IMR-90 (cell line): ENCODE results near the gene PSMC6. TPM values are rescaled to one million over a fixed set of nuclear protein-coding genes. Genes with fewer than 3 reads are reported as not detected.

ENCODE experiments used
- ATAC-seq: fragments of 200-7000 bp; cut with Tn5 transposase; 2 replicates; pipeline ENCODE4 v1.9.1; 2020; ENCODE audit warnings: low read depth, mild to moderate bottlenecking, moderate library complexity
- BruUV-seq: library from RNA; stranded (reverse); fragments of 400-500 nt; replicated peaks from 2 replicates; lab custom pipeline; 2021; lab: Mats Ljungman, UMichigan
- CTCF ChIA-PET: fragments of 300-600 bp; formaldehyde crosslinking; extraction: SDS; loops from one replicate; lab custom pipeline; 2021; ENCODE audit warnings: antibody characterized with exemption; lab: Yijun Ruan, JAX
- POLR2A ChIA-PET: fragments of 300-600 bp; sonication (Branson Sonifier 250); formaldehyde crosslinking; loops from one replicate; lab custom pipeline; 2022; ENCODE audit warnings: antibody characterized with exemption; ENCODE audit not compliant: unreplicated experiment; lab: Charles Lee
- DNase-seq: peaks from one replicate; pipeline ENCODE4 v3.0.0; 2013
- H2AFZ ChIP-seq: replicated peaks from 2 replicates; pipeline ENCODE3; 2013; ENCODE audit warnings: low read length, mild to moderate bottlenecking; ENCODE audit not compliant: poor library complexity
- H2AK5ac ChIP-seq: 2 replicates; pipeline ENCODE4 v1.6.1; 2013; ENCODE audit warnings: low read depth, low read length, inconsistent platforms
- H2AK9ac ChIP-seq: replicated peaks from 2 replicates; pipeline ENCODE3; 2013; ENCODE audit warnings: mild to moderate bottlenecking, low read depth, low read length, moderate library complexity; ENCODE audit not compliant: poor library complexity
- H2BK120ac ChIP-seq: 2 replicates; pipeline ENCODE4 v1.6.1; 2013; ENCODE audit warnings: low read depth, low read length, inconsistent platforms
- H2BK15ac ChIP-seq: 3 replicates; pipeline ENCODE4 v1.6.1; 2013; ENCODE audit warnings: low read depth, low read length, inconsistent platforms
- H2BK20ac ChIP-seq: 2 replicates; pipeline ENCODE4 v1.6.1; 2013; ENCODE audit warnings: low read depth, mild to moderate bottlenecking, inconsistent platforms, low read length, moderate library complexity
- H2BK5ac ChIP-seq: 2 replicates; pipeline ENCODE4 v1.6.1; 2013; ENCODE audit warnings: mild to moderate bottlenecking, low read depth, low read length, inconsistent platforms; ENCODE audit not compliant: poor library complexity, severe bottlenecking
- H3K14ac ChIP-seq: replicated peaks from 2 replicates; pipeline ENCODE4 v1.6.1; 2013; ENCODE audit warnings: low read depth, low read length, inconsistent platforms
- H3K18ac ChIP-seq: 2 replicates; pipeline ENCODE4 v1.6.1; 2013; ENCODE audit warnings: low read depth, low read length, control low read depth
- H3K23ac ChIP-seq: 2 replicates; pipeline ENCODE4 v1.6.1; 2013; ENCODE audit warnings: low read depth, low read length, inconsistent platforms
- H3K27ac ChIP-seq: 2 replicates; pipeline ENCODE4 v1.5.1; 2013; ENCODE audit warnings: mild to moderate bottlenecking, control low read depth, low read length; ENCODE audit not compliant: insufficient read depth
- H3K27me3 ChIP-seq: 2 replicates; pipeline ENCODE4 v1.6.1; 2013; ENCODE audit warnings: low read length; ENCODE audit not compliant: control insufficient read depth, insufficient read depth
- H3K36me3 ChIP-seq: 2 replicates; pipeline ENCODE4 v1.6.1; 2013; ENCODE audit warnings: low read length, mixed read lengths; ENCODE audit not compliant: control insufficient read depth, insufficient read depth
- H3K4ac ChIP-seq: 2 replicates; pipeline ENCODE4 v1.6.1; 2013; ENCODE audit warnings: low read depth, low read length, inconsistent platforms
- H3K4me1 ChIP-seq: 2 replicates; pipeline ENCODE4 v1.6.1; 2013; ENCODE audit warnings: low read length, mixed read lengths; ENCODE audit not compliant: control insufficient read depth, insufficient read depth
- H3K4me2 ChIP-seq: 2 replicates; pipeline ENCODE4 v1.6.1; 2013; ENCODE audit warnings: low read depth, mild to moderate bottlenecking, control low read depth, low read length, moderate library complexity
- H3K4me3 ChIP-seq: 2 replicates; pipeline ENCODE4 v1.5.1; 2013; ENCODE audit warnings: low read depth, mild to moderate bottlenecking, control low read depth, low read length, moderate library complexity; ENCODE audit not compliant: insufficient read depth
- H3K56ac ChIP-seq: 2 replicates; pipeline ENCODE4 v1.6.1; 2013; ENCODE audit warnings: low read length, inconsistent platforms; ENCODE audit not compliant: insufficient read depth; ENCODE audit errors: extremely low read depth
- H3K79me1 ChIP-seq, 2 experiments: 2 replicates each; pipeline ENCODE4 v1.6.1; 2013; ENCODE audit warnings: low read length in 2 of 2, inconsistent platforms in 1 of 2, low read depth in 1 of 2
- H3K9ac ChIP-seq: 2 replicates; pipeline ENCODE4 v1.6.1; 2013; ENCODE audit warnings: low read depth, low read length, control low read depth
- H3K9me1 ChIP-seq: 2 replicates; pipeline ENCODE4 v1.6.1; 2013; ENCODE audit warnings: low read length, inconsistent platforms; ENCODE audit not compliant: insufficient read depth
- H3K9me3 ChIP-seq: 2 replicates; pipeline ENCODE4 v1.6.1; 2013; ENCODE audit warnings: low read length; ENCODE audit not compliant: control insufficient read depth, insufficient read depth
- H4K20me1 ChIP-seq: 2 replicates; pipeline ENCODE4 v1.6.1; 2013; ENCODE audit warnings: low read length, inconsistent platforms; ENCODE audit not compliant: insufficient read depth
- H4K5ac ChIP-seq: 2 replicates; pipeline ENCODE4 v1.6.1; 2013; ENCODE audit warnings: mild to moderate bottlenecking, low read depth, low read length, control low read depth
- H4K8ac ChIP-seq, 2 experiments: 2 replicates each; pipeline ENCODE4 v1.6.1; 2013; ENCODE audit warnings: low read depth in 2 of 2, low read length in 2 of 2, control low read depth in 1 of 2, inconsistent platforms in 1 of 2
- H4K91ac ChIP-seq: 2 replicates; pipeline ENCODE4 v1.6.1; 2013; ENCODE audit warnings: low read depth, low read length, inconsistent platforms; ENCODE audit not compliant: insufficient read depth
- BHLHE40 ChIP-seq: fragments of 150-350 bp; IDR thresholded peaks from 2 replicates; pipeline ENCODE4 v1.6.1; 2016; ENCODE audit warnings: mild to moderate bottlenecking, low read depth, low read length
- CEBPB ChIP-seq: IDR thresholded peaks from 2 replicates; pipeline ENCODE4 v1.6.1; 2012; ENCODE audit warnings: low read depth, low read length, improper control_type of control experiment
- CHD1 ChIP-seq: IDR thresholded peaks from 2 replicates; pipeline ENCODE4 v1.6.1; 2012; ENCODE audit warnings: low read depth, low read length, improper control_type of control experiment
- CTCF ChIP-seq: conservative IDR thresholded peaks from 2 replicates; pipeline ENCODE4 v1.5.1; 2012; ENCODE audit warnings: mild to moderate bottlenecking, low read depth, low read length, improper control_type of control experiment
- ELK1 ChIP-seq: fragments of 150-350 bp; IDR thresholded peaks from 2 replicates; pipeline ENCODE4 v1.6.1; 2016; ENCODE audit warnings: low read depth, mild to moderate bottlenecking, low read length, moderate library complexity, borderline replicate concordance
- FOS ChIP-seq: fragments of 150-350 bp; IDR thresholded peaks from 2 replicates; pipeline ENCODE4 v1.6.1; 2016; ENCODE audit warnings: low read depth, low read length
- MAFK ChIP-seq: IDR thresholded peaks from 2 replicates; pipeline ENCODE4 v1.6.1; 2012; ENCODE audit warnings: low read depth, low read length, improper control_type of control experiment
- MAZ ChIP-seq: IDR thresholded peaks from 2 replicates; pipeline ENCODE4 v1.6.1; 2012; ENCODE audit warnings: low read depth, mild to moderate bottlenecking, low read length, improper control_type of control experiment, moderate library complexity, borderline replicate concordance
- MXI1 ChIP-seq: IDR thresholded peaks from 2 replicates; pipeline ENCODE4 v1.6.1; 2012; ENCODE audit warnings: low read depth, mild to moderate bottlenecking, low read length, moderate library complexity, borderline replicate concordance
- NFE2L2 ChIP-seq: fragments of 150-350 bp; IDR thresholded peaks from 2 replicates; pipeline ENCODE4 v1.6.1; 2016; ENCODE audit warnings: low read depth, mild to moderate bottlenecking, low read length
- POLR2A ChIP-seq: IDR thresholded peaks from 2 replicates; pipeline ENCODE4 v1.6.1; 2012; ENCODE audit warnings: mild to moderate bottlenecking, low read depth, low read length
- RAD21 ChIP-seq: IDR thresholded peaks from 2 replicates; pipeline ENCODE4 v1.6.1; 2012; ENCODE audit warnings: low read length, improper control_type of control experiment
- RCOR1 ChIP-seq: IDR thresholded peaks from 2 replicates; pipeline ENCODE4 v1.6.1; 2012; ENCODE audit warnings: mild to moderate bottlenecking, low read length, improper control_type of control experiment; ENCODE audit not compliant: insufficient replicate concordance
- RFX5 ChIP-seq: IDR thresholded peaks from 2 replicates; pipeline ENCODE4 v1.8.0; 2012; ENCODE audit warnings: low read depth, mild to moderate bottlenecking, low read length, moderate library complexity
- SMC3 ChIP-seq: fragments of 150-350 bp; IDR thresholded peaks from 2 replicates; pipeline ENCODE4 v1.6.1; 2016; ENCODE audit warnings: low read depth, mild to moderate bottlenecking, antibody characterized with exemption, low read length, moderate library complexity
- USF2 ChIP-seq: fragments of 150-350 bp; IDR thresholded peaks from 2 replicates; pipeline ENCODE4 v1.6.1; 2017; ENCODE audit warnings: mild to moderate bottlenecking, antibody characterized with exemption, low read length, low read depth
- WGBS, 2 experiments: methylation state at CpG; one replicate each; pipeline versions ENCODE4 v1.1.5 to v1.1.7; 2013; ENCODE audit warnings: missing lambda C conversion rate in 2 of 2; ENCODE audit not compliant: insufficient read length in 1 of 2; ENCODE audit errors: extremely low coverage in 2 of 2; 5-methylcytosine and 5-hydroxymethylcytosine counted together
- dilution Hi-C: fragments of 300-500 bp; cut with HindIII; formaldehyde crosslinking; loops from one replicate; pipeline ENCODE4 v1.14.3; 2018; ENCODE audit warnings: low sequenced_read_pairs; ENCODE audit not compliant: unreplicated experiment
- in situ Hi-C: fragments of 300-500 bp; cut with MboI; formaldehyde crosslinking; loops from 3 replicates; pipeline ENCODE4 v1.14.3; 2019; ENCODE audit warnings: low sequenced_read_pairs, inconsistent platforms, mixed read lengths
- intact Hi-C: fragments of 100-400 bp; cut with micrococcal nuclease; formaldehyde crosslinking; loops from 2 replicates; pipeline ENCODE4 v1.10.0; 2022
- polyA plus RNA-seq, 3 experiments: library from polyadenylated mRNA; depleted of rRNA; stranded (reverse); fragments of >200 nt; gene quantifications; 2 replicates each; pipeline ENCODE4 v1.2.3, GENCODE V29; 2012; ENCODE audit warnings: low replicate concordance in 1 of 3
- total RNA-seq: library from RNA; depleted of rRNA; stranded (reverse); fragments of >200 nt; gene quantifications from 2 replicates; pipeline ENCODE4 v1.2.3, GENCODE V29; 2012

PSMC6 gene
- total and polyA plus RNA-seq, 2 of the 4 experiments (the other 2 are of a cell fraction), result 62.9 to 85.4 TPM

GRCh38 chr14:52733824-52734223 is 26.8 kb downstream of the PSMC6 start:
- ATAC-seq, result no peak
- Histone ChIP-seq H4K8ac (no peak overlapping the region), H3K79me1 (peaks cover 15 to 60% of the 10 kb centered on the region in 2 experiments; a peak in 3 of 4 replicates), H2BK15ac (no peak overlapping the region), H3K27ac (no peak overlapping the region), H2AK5ac (no peak overlapping the region), H2BK20ac (no peak overlapping the region), H4K91ac (no peak overlapping the region), H3K9me3 (no peaks in the 10 kb centered on the region), H3K14ac (no peak overlapping the region), H3K18ac (no peak overlapping the region), H3K4me2 (no peak overlapping the region), H4K5ac (no peak overlapping the region), H3K9ac (no peak overlapping the region), H3K9me1 (no peaks in the 10 kb centered on the region), H3K4me1 (peaks cover 2% of the 10 kb centered on the region; the same call in 1 of the 2 replicates), H2AFZ (no peak overlapping the region), H2BK5ac (no peak overlapping the region), H4K20me1 (no peaks in the 10 kb centered on the region; the same call in 1 of the 2 replicates), H3K36me3 (peaks cover 3% of the 10 kb centered on the region; the same call in 1 of the 2 replicates), H3K27me3 (no peaks in the 10 kb centered on the region), H2BK120ac (no peak overlapping the region), H3K56ac (no peak overlapping the region), H3K4me3 (no peak overlapping the region), H2AK9ac (no peak overlapping the region), H3K23ac (no peak overlapping the region), H3K4ac (no peak overlapping the region)
- in situ Hi-C loops (no loop called here), dilution Hi-C loops (no loop called here), intact Hi-C loops (no loop called here)
- DNase-seq, result no peak
- CTCF ChIA-PET, result interaction anchor here (0.6 kb wide), 1 partner anchor 586 kb away, joined by 3 read pairs; no protein-coding TSS in a partner anchor
- POLR2A ChIA-PET, result no interaction called here
- TF ChIP-seq RCOR1 (no peak), BHLHE40 (no peak), MXI1 (no peak), FOS (no peak), CHD1 (no peak), POLR2A (no peak), MAFK (no peak), CTCF (no peak), NFE2L2 (no peak), ELK1 (no peak), CEBPB (no peak), USF2 (no peak), MAZ (no peak), RAD21 (no peak), SMC3 (no peak), RFX5 (no peak)
- no CpG with 5 or more reads among the region's 9 CpGs for WGBS, 2 experiments
- no TSS peak for BruUV-seq
